NCI-H524 (cell line): ENCODE data around the gene RBM39.
"Not testable (repeated sequence)": the region's sequence is repeated elsewhere in the genome, so short reads cannot be mapped to it uniquely, and the experiment has no call there.

Experiments used
- DNase-seq, 2 experiments: peaks; one replicate each; lab custom pipeline; 2025; lab: John Stamatoyannopoulos, UW

Gene RBM39

DNA sequence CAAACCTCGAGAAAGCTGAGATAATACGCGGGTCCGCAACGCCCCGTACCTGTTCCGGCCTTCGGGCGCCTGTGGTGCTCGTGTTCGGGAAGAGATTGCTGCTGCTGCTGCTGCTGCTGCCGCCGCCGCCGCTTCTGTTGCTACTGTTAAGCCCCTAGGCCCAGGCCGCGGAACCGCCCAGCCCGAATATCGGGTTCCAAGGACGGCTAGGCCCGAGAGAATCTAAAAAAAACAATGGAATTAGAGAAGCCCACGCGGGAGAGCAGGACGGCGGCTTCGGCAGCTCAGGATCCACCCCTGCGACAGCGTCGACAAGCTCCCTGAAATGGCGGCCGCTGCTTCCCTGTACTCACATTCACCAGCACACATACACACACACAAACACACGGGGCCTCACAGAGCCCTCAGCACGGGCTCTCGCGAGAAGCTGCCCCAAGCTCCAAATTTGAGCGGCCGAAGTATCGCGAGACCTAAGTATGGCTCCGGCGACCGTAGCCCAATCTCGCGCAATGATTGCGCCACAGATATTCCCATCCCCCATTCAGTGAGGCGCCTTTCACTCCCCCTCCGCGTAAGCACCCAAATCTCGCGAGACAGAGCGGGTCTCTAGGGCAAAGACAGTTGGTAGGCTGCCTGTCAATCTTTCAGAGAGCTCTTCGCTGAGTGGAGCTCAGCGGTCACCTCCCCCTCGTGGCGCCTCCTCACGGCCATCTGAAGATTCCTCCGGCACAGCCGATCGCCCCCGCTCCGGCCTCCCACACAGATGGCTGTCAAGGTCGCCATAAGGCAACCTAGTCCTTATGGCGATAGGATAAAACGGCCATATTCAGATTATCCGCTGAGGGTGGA, at the start of gene RBM39:
Gene RBM39 (minus strand): TSS at position 369 of the 849 bp plus-strand sequence. CDS start 1,386 bp downstream, outside the sequence.
- peak; percentile 100 for DNase-seq

DNA sequence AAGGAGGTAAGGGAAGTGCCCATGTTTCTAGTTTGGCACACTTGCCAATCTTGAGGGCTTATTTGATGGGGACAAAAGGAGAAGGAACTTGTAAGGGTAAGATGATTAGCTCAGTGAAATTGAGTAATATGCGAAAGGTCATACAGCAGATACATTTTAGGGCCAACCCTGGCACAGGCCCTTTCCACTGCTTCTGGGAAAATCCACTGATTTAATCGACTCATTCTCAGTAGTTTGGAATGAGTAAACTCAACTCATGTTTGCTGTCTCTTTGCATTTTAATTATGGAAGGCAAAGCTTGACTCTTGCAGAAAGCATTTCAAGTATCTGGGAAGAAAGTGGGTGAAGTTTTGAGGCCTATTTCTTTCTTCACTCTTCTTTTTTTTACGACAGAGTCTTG, 49.8 kb upstream of the RBM39 start:
- DNase-seq = no peak

DNA sequence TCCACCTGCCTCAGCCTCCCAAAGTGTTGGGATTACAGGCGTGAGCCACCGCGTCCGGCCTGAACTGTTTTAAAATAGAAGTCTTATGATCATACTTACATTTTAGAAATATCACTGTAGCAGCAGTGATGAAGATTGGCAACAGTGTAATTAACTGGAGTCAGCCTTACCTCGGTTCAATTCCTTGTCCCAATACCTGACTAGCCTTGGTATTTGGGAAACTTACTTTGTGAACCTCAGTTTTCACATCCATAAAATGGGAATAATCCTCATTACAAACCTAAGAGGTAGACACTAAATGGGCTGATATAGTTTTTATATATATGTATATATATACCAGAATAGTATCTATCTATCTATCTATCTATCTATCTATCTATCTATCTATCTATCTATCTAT, 49.0 kb upstream of the RBM39 start:
- no peak for DNase-seq

DNA sequence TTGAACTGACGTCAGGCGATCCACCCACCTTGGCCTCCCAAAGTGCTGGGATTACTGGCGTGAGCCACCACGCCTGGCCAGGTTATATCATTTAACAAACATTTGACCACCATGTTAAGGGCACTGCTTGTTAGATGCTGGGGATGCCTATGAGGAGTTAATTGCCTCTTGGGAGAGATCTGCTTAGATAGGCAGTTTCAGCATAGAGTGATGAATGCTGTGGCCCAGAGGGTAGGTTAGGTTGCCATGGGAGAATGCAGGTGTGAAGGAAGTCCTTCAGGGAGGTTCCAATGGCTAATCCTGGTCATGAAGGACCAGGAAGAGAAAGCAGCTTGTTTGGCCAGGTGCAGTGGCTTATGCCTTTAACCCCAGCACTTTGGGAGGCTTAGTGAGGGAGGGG, 46.7 kb upstream of the RBM39 start:
- no peak for DNase-seq

DNA sequence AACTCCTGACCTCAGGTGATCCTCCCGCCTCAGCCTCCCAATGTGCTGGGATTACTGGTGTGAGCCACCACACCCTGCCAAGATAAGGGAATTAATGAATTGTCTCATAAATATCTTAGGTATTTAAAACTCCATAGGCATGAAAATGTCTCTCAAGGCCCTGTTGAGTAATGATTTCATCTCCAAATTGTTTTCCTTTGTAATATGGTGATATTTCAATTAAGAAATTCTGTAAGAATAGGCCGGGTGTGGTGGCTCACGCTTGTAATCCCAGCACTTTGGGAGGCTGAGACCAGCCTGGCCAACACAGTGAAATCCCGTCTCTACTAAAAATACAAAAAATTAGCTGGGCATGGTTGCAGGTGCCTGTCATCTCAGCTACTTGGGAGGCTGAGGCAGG, 43.5 kb upstream of the RBM39 start:
- DNase-seq = not testable (repeated sequence)

DNA sequence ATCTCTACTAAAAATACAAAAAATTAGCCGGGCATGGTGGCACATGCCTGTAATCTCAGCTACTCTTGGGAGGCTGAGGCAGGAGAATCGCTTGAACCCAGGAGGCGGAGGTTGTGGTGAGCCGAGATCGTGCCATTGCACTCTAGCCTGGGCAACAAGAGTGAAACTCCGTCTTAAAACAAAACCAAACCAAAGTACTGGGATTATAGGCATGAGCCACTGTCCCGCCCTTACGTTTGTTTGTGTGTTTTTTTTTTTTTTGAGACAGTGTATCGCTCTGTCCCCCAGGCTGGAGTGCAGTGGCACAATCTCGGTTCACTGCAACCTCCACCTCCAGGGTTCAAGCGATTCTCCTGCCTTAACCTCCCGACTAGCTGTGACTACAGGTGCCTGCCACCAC, 41.8 kb upstream of the RBM39 start:
- not testable (repeated sequence) for DNase-seq

DNA sequence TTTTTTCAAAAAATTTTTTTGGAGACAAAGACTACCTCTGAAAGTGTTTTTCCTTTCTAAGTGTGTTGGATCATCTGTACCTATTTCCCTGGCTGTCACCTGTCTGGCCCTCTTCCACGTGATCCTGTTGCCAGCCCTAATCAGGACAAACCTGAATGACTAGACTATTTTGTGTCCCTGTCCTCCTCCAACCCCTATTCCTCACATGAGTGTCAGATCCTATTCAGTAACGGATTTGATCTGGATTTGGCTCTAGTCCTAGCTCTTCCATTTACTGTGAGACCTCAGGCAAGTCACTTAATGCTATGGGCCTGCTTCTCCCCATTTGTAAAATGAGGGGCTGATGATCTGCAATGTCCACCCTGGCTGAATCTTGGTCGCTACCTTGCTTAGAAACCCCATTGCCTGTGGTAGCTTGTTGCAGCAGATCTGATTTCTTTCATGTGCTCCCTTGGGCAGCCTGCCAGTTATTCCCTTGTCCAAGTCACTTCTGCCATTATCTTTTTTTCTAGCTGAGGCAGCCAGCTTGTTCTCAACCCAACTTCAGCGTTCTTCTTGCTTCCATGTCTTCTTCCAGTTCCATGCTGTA, 34.5 kb upstream of the RBM39 start:
- DNase-seq = peak; percentile 7 to 23

DNA sequence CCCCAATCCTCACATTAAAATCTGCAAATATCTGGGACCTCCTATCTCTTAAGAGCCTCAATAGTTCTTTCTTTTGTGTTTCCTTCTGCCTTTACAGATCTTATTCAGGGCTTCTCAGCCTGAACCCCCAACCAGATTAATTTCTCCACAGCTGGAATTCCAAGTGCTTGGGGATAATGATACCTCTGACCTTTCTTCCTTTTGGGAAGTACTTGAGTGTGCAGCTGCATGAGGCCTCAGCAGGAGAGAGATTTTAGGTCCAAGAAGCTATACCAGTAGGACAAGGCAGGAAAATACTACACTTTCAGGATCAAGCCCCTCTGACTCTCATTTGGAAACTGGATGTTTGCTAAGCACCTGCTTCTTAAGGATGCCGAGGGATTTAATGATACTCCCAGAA, 32.3 kb upstream of the RBM39 start:
- DNase-seq = no peak

DNA sequence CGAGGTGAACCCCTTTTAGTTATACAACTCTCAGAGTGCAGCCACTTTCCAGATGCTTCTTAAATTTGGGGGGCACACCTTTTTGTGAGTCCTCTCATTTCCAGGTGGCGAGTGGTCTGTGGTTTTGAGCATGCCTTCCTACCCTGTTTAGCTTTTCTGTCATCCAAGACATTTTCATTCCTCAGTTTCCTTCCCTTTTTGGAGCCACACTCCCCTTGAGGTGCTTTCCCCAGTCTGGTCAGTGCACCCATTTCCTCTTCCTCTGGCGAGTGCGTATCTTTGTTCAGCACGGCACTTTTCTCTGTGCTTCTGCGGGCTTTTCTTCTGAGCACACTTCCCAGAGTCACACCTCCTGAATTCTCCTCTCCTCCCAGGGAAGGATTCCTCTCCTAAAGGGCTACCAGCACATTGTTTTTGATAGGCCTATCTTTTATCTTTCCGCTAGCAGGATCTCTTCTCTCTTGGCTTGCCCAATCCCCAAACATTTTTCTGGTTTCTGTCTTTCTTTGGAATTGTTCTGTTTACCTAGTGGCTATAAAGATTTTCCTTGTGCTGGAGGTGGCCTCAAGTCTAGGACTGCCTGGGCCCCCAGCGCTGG, 31.2 kb upstream of the RBM39 start:
- DNase-seq = no peak

DNA sequence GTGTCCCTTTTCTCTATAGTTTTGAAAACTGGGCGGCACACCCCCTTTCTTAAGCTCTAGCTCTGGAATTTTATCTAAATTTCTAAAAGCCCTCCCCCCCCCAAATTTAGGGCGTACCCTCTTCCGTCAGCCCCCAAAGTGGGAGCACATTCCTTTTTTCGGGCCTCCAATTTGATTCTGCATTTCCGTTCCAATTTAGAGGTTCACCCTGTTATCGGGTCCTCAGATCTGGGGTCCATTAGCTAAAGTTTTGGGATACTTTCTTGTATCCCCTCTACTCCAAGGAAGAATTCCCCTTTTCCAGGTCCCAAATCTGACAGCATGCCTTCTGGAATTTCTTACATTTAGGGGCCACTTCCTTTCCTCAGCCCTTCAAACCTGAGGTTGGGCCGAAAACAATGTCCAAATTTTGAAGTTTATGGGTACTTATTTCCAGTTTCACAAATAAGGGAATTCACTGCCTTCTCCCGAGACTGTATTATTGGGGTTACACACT, 30.6 kb upstream of the RBM39 start:
- DNase-seq = no peak

DNA sequence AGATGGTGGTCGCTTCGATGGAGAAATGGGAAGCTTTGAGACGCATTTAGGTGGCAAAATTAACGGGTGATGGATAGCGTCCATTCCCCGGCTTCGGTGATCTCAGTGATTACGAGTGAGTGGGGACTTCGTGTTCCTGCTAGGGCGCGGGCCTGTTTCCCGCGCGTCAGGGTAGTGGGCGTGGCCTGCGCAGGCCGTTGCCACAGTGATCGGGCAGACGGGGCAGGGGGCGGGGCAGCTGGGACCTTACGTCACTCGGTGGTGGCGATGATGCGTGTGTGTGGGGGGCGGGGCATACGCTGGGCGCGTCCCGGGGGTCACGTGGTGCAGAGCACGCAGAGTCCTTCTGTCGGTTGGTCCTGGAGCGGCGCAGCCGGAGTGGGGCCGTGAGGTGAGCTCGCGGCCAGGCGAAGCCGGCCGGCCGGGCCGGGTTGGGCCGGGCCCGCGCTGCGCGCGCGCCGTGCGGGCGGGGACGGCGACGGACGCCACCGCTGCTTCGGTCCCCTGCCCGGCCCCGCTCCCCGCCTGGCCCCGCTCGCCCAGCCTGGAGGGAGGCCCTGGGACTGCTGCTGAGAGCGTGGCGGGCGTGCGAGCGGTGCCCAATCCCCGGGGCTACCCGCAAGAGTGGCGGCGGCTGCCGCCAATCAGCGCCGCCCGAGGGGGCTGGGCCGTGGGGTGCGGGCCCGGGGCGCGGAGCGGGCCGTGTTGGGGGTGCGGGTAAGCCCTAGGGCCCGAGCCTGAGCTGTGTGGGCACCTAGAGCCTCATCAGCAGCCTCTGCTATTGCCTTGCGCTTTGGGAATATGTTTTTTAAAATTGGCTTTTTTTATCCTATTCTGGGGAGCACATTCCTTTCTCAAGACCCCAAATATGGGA, 29.9 kb upstream of the RBM39 start, which contains the start of gene PHF20:
Gene PHF20 (plus strand): TSS at position 327 of the 874 bp plus-strand sequence. CDS start 29,508 bp downstream, outside the sequence.
- peak; percentile 92 to 96 for DNase-seq

DNA sequence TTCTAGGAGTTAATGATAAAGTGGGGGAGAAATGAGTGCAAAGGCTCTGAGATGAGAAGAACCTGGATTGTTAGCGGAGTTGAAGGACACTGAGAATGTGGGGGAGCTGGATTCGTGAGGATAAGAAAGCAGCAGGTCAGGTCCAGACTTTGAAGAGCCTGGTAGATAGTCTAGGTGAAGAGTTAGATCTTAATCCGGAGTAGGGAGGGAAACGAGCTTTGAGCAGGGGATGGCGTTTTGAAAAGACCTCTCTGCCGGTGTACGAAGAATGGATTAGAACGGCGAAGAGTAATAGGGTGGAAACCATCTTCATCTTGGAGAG, 29.3 kb upstream of the RBM39 start:
- DNase-seq = peak in 1 of 2 experiments; percentile 37

DNA sequence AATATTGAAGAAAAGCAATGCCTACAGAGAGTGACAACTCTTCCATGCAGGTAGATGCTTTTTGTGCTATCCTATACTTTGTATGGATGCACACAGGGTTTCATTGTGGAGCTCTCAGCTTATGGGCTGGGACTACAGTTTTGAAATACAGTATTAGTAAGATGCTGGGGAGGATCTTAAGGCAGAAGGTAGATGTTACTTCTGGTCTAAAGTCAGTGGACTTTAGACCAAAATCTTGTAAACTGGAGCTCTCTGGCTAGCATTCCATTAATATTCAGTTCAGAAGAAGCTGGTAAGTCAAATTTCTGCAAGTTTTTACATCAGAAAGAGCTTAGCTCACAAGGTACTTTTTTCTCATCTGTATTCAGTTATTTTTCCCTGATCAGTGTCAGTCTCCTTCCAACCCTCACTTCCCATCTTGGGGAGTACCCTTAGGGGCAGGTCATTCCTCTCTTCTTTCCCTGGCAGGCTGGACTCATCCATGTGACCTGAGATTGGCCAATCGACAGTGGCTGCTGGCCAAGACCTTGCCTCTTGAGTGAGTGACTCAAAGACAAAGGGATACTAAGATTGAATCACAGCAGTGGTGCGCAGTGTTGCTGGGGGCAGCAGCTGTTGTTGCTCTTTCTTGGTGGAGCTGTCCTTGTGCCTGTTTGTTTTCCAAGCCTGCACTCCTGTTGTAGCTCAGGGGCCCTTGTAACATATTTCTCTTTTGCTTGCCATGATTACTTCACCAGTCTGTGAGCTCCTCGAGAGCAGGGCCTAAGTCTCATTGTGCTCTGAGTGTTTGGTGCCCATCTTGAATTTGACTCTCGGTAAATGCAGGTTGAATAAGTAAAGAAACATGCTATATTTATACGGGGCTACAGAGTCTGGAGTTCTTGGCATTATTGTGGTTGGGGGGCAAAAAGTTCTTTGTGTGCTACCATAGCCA, 26.9 kb upstream of the RBM39 start:
- DNase-seq = peak; percentile 90 to 94

DNA sequence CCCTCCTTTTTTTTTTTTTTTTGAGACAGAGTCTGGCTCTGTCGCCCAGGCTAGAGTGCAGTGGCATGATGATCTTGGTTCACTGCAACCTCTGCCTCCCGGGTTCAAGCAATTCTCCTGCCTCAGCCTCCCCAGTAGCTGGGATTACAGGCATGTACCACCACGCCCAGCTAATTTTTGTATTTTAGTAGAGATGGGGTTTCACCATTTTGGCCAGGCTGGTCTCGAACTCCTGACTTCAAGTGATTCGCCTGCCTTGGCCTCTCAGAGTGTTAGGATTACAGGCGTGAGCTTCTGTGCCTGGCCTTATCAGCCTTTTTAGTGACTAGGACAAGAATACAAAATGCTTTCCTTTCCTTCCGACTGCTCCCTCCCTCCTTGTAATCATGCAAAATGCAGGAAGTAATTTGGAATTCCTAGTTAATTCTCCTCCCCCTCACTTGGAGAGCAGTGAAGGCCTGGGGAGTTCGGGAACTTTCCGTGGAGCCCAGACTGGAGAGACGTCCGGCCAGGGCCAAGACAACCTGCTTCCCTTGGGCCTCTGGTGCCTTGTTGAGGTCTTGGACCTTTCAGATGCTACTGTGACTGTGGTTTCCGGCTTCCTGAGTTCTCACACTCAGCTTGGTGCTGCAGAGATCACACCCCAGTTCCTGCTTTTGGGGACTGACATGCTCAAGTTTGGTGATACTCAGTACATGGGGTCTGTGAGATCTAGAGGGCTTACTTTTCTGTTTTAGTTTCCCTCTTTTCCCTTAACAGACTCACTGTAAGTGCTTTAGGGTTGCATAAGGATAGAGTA, 25.8 kb upstream of the RBM39 start:
- no peak for DNase-seq

DNA sequence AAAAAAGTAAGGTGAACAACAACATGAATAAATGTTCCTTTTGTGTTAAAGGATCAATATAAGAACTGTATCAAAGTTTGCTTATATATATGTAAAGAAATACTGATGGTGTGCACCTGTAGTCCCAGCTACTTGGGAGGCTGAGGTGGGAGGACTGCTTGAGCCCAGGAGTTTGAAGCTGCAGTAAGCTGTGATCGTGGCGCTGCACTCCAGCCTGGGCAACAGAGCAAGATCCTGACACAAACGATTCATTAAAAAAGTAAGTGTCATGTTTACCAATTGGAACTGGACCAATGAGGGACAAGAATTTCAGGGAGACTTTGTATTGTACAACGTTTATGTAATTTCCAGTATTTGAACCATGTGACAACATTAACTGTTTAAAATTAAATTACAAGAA, 24.8 kb upstream of the RBM39 start:
- DNase-seq = no peak

DNA sequence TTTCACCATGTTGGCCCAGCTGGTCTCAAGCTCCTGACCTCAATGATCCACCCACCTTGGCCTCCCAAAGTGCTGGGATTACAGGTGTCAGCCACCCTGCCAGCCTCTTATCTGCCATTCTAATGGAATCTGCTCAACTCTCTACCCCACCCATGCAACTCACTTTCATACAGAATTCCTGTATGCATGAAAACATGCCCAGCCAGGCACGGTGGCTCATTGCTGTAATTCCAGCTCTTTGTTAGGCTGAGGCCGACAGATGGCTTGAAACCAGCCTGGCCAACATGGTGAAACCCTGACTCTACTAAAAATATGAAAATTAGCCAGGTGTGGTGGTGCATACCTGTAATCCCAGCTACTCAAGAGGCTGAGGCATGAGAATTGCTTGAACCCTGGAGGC, 22.9 kb upstream of the RBM39 start:
- DNase-seq = not testable (repeated sequence)

DNA sequence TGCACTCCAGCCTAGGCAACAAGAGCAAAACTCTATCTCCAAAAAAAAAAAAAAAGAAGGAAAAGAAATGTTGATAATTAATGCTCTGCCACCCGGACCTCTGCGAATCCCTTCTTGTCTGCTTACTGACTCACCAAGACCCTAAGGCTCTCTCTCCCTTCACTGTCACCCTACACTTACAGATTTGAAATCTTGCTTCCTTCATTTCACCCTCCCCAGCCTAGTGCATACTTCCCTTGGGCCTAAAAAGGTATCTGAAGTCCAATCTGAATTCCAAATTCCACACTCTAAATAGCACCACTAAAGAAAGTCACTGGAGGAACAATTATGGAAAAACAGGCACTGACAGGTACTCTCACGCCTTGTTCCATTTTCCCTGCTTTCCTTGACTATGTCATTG, 20.4 kb upstream of the RBM39 start:
- DNase-seq = no peak

DNA sequence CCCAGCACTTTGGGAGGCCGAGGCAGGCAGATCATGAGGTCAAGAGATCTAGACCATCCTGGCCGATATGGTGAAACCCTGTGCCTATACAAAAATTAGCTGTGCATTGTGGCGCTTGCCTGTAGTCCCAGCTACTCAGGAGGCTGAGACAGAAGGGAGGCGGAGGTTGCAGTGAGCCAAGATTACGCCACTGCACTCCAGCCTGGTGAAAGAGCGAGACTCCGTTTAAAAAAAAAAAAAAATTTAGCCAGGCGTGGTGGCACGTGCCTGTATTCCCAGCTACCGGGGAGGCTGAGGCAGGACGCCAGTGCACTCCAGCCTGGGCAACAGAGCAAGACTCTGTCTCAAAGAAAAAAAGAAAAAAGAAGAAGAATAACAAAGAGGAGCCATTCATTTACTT, 19.5 kb upstream of the RBM39 start:
- DNase-seq = not testable (repeated sequence)

DNA sequence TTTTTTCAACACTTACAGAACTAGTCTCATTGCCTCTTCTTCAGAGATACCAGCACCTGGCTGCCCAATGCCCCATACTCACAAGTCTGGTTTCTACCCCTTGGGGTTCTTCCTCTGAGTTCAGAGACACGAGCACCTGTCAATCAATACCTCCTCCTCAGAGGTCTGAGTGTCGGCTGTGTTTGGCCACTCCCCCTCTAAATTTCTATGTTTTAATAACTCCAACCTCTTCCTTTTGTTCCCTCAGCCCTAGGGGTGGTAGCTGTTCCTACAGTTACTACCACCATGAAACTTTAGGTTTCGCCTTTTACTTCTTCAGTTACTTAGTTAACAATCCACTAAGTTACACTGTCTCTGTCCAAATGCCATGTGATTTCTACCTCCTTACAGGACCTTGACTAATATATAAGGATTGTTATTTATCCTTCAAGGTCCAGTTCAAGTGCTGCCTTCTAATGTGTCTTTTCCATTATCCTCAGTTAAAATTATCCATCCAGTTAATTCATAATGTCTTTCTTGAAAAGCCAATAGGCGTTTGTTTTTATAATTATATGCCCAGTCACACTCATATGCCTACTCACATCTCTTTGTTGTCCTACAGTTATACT, 15.1 kb upstream of the RBM39 start:
- DNase-seq = no peak

DNA sequence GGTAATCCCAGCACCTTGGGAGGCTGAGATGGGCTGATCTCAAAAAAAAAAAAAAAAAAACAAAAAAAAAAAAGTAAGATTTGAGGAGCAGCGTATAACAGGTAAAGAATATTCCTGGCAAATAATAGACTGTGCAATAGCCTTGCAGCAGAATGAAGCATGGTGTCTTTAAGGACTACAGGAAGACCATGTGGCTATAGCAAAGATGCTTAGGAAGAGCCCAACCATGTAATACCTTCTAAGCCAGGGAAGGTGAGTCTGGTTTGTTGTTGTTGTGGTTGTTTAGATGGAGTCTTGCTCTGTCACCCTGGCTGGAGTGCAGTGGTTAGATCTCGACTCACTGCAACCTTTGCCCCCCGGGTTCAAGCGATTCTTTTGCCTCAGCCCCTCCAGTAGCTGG, 14.3 kb upstream of the RBM39 start:
- no peak for DNase-seq
